Body of pancreas (tissue), 4 donors: ENCODE measurements around the gene ELP1. TPM values are rescaled to one million over a fixed set of nuclear protein-coding genes. Genes with fewer than 3 reads are reported as not detected.

Source experiments
- ATAC-seq: fragments of 150-250 bp; one replicate; pipeline ENCODE4 v1.9.1; 2016
- DNase-seq, 4 donors: peaks; one replicate each; pipeline ENCODE4 v3.0.0-alpha.2; 2019
- H3K27ac ChIP-seq, 4 donors: fragments of 200-600 bp; sonication (generic); 1 replicate in 3 of 4; 2 replicates in 1 of 4; pipeline versions ENCODE4 v1.5.1 to v1.6.1; 2016 to 2019; ENCODE audit warnings: mild to moderate bottlenecking in 1 of 4, mixed read lengths in 1 of 4, moderate library complexity in 1 of 4
- H3K27me3 ChIP-seq, 2 donors: fragments of 200-600 bp; sonication (generic); one replicate each; pipeline ENCODE4 v1.6.0; 2016; ENCODE audit warnings: mild to moderate bottlenecking in 1 of 2
- H3K36me3 ChIP-seq, 2 donors: fragments of 200-600 bp; sonication (generic); replicated peaks in 1 of 2; 2 replicates each; pipeline ENCODE4 v1.5.1; 2016; ENCODE audit warnings: low read depth in 2 of 2; ENCODE audit not compliant: insufficient read depth in 1 of 2
- H3K4me1 ChIP-seq: fragments of 200-600 bp; sonication (generic); one replicate; pipeline ENCODE4 v1.6.0; 2016
- H3K4me3 ChIP-seq, 2 donors: fragments of 200-600 bp; sonication (generic); 1 replicate in 1 of 2; 2 replicates in 1 of 2; pipeline ENCODE4 v1.5.1; 2016 to 2019
- H3K9me3 ChIP-seq, 3 donors: fragments of 200-600 bp; sonication (generic); 1 replicate in 2 of 3; 2 replicates in 1 of 3; pipeline ENCODE4 v1.5.1; 2016
- CTCF ChIP-seq, 7 experiments: fragments of 450-650 bp in 4 of 7; fragments of 200-600 bp in 3 of 7; sonication (generic) in 3 of 7; IDR thresholded peaks; one replicate each; pipeline ENCODE4 v1.5.1; 2016 to 2019; ENCODE audit warnings: antibody characterized with exemption in 7 of 7
- POLR2A ChIP-seq, 3 donors: fragments of 450-650 bp; IDR thresholded peaks; one replicate each; pipeline ENCODE4 v1.6.1; 2016; ENCODE audit warnings: antibody characterized with exemption in 3 of 3, mild to moderate bottlenecking in 2 of 3
- WGBS, 2 donors: methylation state at CpG; one replicate each; pipeline ENCODE4 v1.1.5; 2017; 5-methylcytosine and 5-hydroxymethylcytosine counted together
- intact Hi-C: fragments of 100-400 bp; cut with DNase I; formaldehyde crosslinking; loops from one replicate; pipeline ENCODE4 v1.15.1; 2023
- total RNA-seq, 2 donors: library from RNA; depleted of rRNA; stranded (reverse); fragments of >200 nt; gene quantifications; one replicate each; pipeline ENCODE4 v1.1.0, GENCODE V29; 2016

ELP1 gene
- total RNA-seq, 2 donors from 2014 or later, result 14.5 to 18.2 TPM

GRCh38 chr9:108867116-108867515, 66.8 kb downstream of the ELP1 start:
- Histone ChIP-seq H3K9me3 (no peaks in the 10 kb centered on the region), H3K27me3 (no peaks in the 10 kb centered on the region), H3K36me3 (peaks cover 0 to 2% of the 10 kb centered on the region in 2 donors), H3K4me3 (no peak overlapping the region), H3K27ac (no peak overlapping the region), H3K4me1 (no peaks in the 10 kb centered on the region)
- DNase-seq (no peak), ATAC-seq (no peak)
- intact Hi-C loops, result no loop called here
- TF ChIP-seq CTCF (IDR thresholded peaks at IDR 0.05), result no peak
- TF ChIP-seq POLR2A (IDR thresholded peaks at IDR 0.05), result no peak

- no peak for DNase-seq
- no peaks in the 10 kb centered on the region for H3K4me1 ChIP-seq
- no peaks in the 10 kb centered on the region for H3K9me3 ChIP-seq
- H3K4me3 ChIP-seq, result no peak overlapping the region
- 59 to 74% methylated on average over 2 of the region's 2 CpGs for WGBS, 2 donors
- TF ChIP-seq CTCF (IDR thresholded peaks at IDR 0.05), result no peak
- TF ChIP-seq POLR2A (IDR thresholded peaks at IDR 0.05), result no peak
- H3K27me3 ChIP-seq, result no peaks in the 10 kb centered on the region
- H3K36me3 ChIP-seq, result no peaks in the 10 kb centered on the region
- intact Hi-C loops, result no loop called here
- no peak overlapping the region for H3K27ac ChIP-seq
- ATAC-seq, result no peak
Measured at GRCh38 chr9:108866001-108866420, 67.9 kb downstream of the ELP1 start.

GRCh38 chr9:108865037-108865436, 68.9 kb downstream of the ELP1 start:
- TF ChIP-seq CTCF (IDR thresholded peaks at IDR 0.05) (no peak), POLR2A (IDR thresholded peaks at IDR 0.05) (no peak)
- Histone ChIP-seq H3K27me3 (no peaks in the 10 kb centered on the region), H3K4me3 (no peak overlapping the region), H3K4me1 (no peaks in the 10 kb centered on the region), H3K9me3 (no peaks in the 10 kb centered on the region), H3K27ac (no peak overlapping the region), H3K36me3 (no peaks in the 10 kb centered on the region)
- 94 to 100% methylated on average over 3 to 4 of the region's 4 CpGs for WGBS, 2 donors
- no peak for DNase-seq
- no peak for ATAC-seq
- intact Hi-C loops, result no loop called here

- H3K27me3 ChIP-seq, result no peaks in the 10 kb centered on the region
- TF ChIP-seq CTCF (IDR thresholded peaks at IDR 0.05) (no peak), POLR2A (IDR thresholded peaks at IDR 0.05) (no peak)
- DNase-seq (no peak), ATAC-seq (no peak)
- intact Hi-C loops, result no loop called here
- WGBS, 2 donors, result 83 to 84% methylated on average over 3 of the region's 3 CpGs
- no peak overlapping the region for H3K27ac ChIP-seq
- H3K9me3 ChIP-seq, result no peaks in the 10 kb centered on the region
- no peaks in the 10 kb centered on the region for H3K4me1 ChIP-seq
- no peak overlapping the region for H3K4me3 ChIP-seq
- H3K36me3 ChIP-seq, result no peaks in the 10 kb centered on the region
Measured at GRCh38 chr9:108864446-108864845, 69.5 kb downstream of the ELP1 start.

- no peak for ATAC-seq
- Histone ChIP-seq H3K27me3 (no peaks in the 10 kb centered on the region), H3K9me3 (no peaks in the 10 kb centered on the region), H3K4me1 (no peaks in the 10 kb centered on the region), H3K4me3 (no peak overlapping the region), H3K36me3 (no peaks in the 10 kb centered on the region), H3K27ac (no peak overlapping the region)
- TF ChIP-seq POLR2A (IDR thresholded peaks at IDR 0.05), result no peak
- no peak for TF ChIP-seq CTCF (IDR thresholded peaks at IDR 0.05)
- 84 to 89% methylated on average over 3 of the region's 3 CpGs for WGBS, 2 donors
- intact Hi-C loops, result no loop called here
- no peak for DNase-seq
Measured at GRCh38 chr9:108863891-108864290, 70.0 kb downstream of the ELP1 start.
